Thyroid gland (tissue), 4 donors: ENCODE results near the gene ORAI2. TPM values are rescaled to one million over a fixed set of nuclear protein-coding genes. Genes with fewer than 3 reads are reported as not detected.
"Not testable (repeated sequence)": the region's sequence is repeated elsewhere in the genome, so short reads cannot be mapped to it uniquely, and the experiment has no call there.

Source experiments
- DNase-seq, 2 donors: peaks; one replicate each; pipeline ENCODE4 v3.0.0-alpha.2; 2019
- H3K27ac ChIP-seq, 3 donors: fragments of 200-600 bp; sonication (generic); 1 replicate in 2 of 3; 2 replicates in 1 of 3; pipeline ENCODE4 v1.5.1; 2016 to 2019; ENCODE audit warnings: mild to moderate bottlenecking in 1 of 3, moderate library complexity in 1 of 3
- H3K27me3 ChIP-seq: fragments of 200-600 bp; sonication (generic); one replicate; pipeline ENCODE4 v1.5.1; 2019
- H3K36me3 ChIP-seq, 2 donors: fragments of 200-600 bp; sonication (generic); one replicate each; pipeline ENCODE4 v1.5.1; 2016 to 2019
- H3K4me1 ChIP-seq, 2 donors: fragments of 200-600 bp; sonication (generic); one replicate each; pipeline ENCODE4 v1.5.1; 2017 to 2019
- H3K4me3 ChIP-seq, 3 donors: fragments of 200-600 bp; sonication (generic); replicated peaks in 1 of 3; 1 replicate in 2 of 3; 2 replicates in 1 of 3; pipeline ENCODE4 v1.5.1; 2016; ENCODE audit warnings: mild to moderate bottlenecking in 1 of 3
- H3K9me3 ChIP-seq: fragments of 200-600 bp; sonication (generic); one replicate; pipeline ENCODE4 v1.5.1; 2017
- CTCF ChIP-seq, 6 experiments: fragments of 200-600 bp in 3 of 6; fragments of 450-650 bp in 3 of 6; sonication (generic) in 3 of 6; IDR thresholded peaks; one replicate each; pipeline ENCODE4 v1.5.1; 2016 to 2019; ENCODE audit warnings: antibody characterized with exemption in 6 of 6, mild to moderate bottlenecking in 2 of 6, inconsistent platforms in 1 of 6, moderate library complexity in 1 of 6
- POLR2A ChIP-seq, 2 donors: fragments of 450-650 bp; IDR thresholded peaks; one replicate each; pipeline ENCODE4 v1.6.1; 2017; ENCODE audit warnings: antibody characterized with exemption in 2 of 2, mild to moderate bottlenecking in 2 of 2, moderate library complexity in 1 of 2
- WGBS, 2 donors: methylation state at CpG; one replicate each; pipeline ENCODE4 v1.1.5; 2017; 5-methylcytosine and 5-hydroxymethylcytosine counted together
- intact Hi-C: fragments of 100-400 bp; cut with DNase I; formaldehyde crosslinking; loops from one replicate; pipeline ENCODE4 v1.15.1; 2023
- total RNA-seq, 4 donors: library from RNA; depleted of rRNA; stranded (reverse); fragments of >200 nt; gene quantifications; one replicate each; pipeline ENCODE4 v1.2.3, GENCODE V29; 2016

ORAI2 gene
- total RNA-seq, 4 donors from 2014 or later, result 41.8 to 133 (median 81.4) TPM

- intact Hi-C loops, result no loop called here
- no peak for DNase-seq
- H3K9me3 ChIP-seq, result no peaks in the 10 kb centered on the region
- WGBS, 2 donors, result 90 to 93% methylated on average over 6 of the region's 6 CpGs
- TF ChIP-seq CTCF (IDR thresholded peaks at IDR 0.05) (no peak), POLR2A (IDR thresholded peaks at IDR 0.05) (no peak)
- no peak overlapping the region for H3K4me3 ChIP-seq
- H3K4me1 ChIP-seq, result peaks cover 0 to 3% of the 10 kb centered on the region in 2 donors
- H3K27me3 ChIP-seq, result no peaks in the 10 kb centered on the region
- H3K27ac ChIP-seq, result no peak overlapping the region
- H3K36me3 ChIP-seq, result peaks cover 45 to 62% of the 10 kb centered on the region in 2 donors
Measured at GRCh38 chr7:102407910-102408309, 25.5 kb upstream of the ORAI2 start.

GRCh38 chr7:102408530-102408929 lies 24.8 kb upstream of the ORAI2 start:
- 94 to 98% methylated on average over 6 of the region's 6 CpGs for WGBS, 2 donors
- DNase-seq, H3K4me3 ChIP-seq, H3K27me3 ChIP-seq, H3K27ac ChIP-seq, H3K4me1 ChIP-seq, H3K9me3 ChIP-seq, intact Hi-C loops: not testable (repeated sequence)
- H3K36me3 ChIP-seq, result peaks cover 41 to 59% of the 10 kb centered on the region in 2 donors

GRCh38 chr7:102409340-102409739 lies 24.0 kb upstream of the ORAI2 start:
- WGBS, 2 donors, result 92 to 100% methylated on average over 4 of the region's 4 CpGs
- Histone ChIP-seq H3K27me3 (no peaks in the 10 kb centered on the region), H3K4me1 (peaks cover 0 to 4% of the 10 kb centered on the region in 2 donors), H3K9me3 (no peaks in the 10 kb centered on the region), H3K4me3 (no peak overlapping the region), H3K27ac (no peak overlapping the region), H3K36me3 (peaks cover 43 to 53% of the 10 kb centered on the region in 2 donors)
- no peak for DNase-seq
- TF ChIP-seq POLR2A (IDR thresholded peaks at IDR 0.05) (no peak), CTCF (IDR thresholded peaks at IDR 0.05) (no peak)
- intact Hi-C loops, result no loop called here

GRCh38 chr7:102410123-102410522 lies 23.3 kb upstream of the ORAI2 start:
- Histone ChIP-seq H3K4me3 (no peak overlapping the region), H3K27me3 (no peaks in the 10 kb centered on the region), H3K4me1 (peaks cover 0 to 4% of the 10 kb centered on the region in 2 donors), H3K27ac (no peak overlapping the region), H3K9me3 (no peaks in the 10 kb centered on the region), H3K36me3 (peaks cover 40 to 52% of the 10 kb centered on the region in 2 donors)
- 78 to 88% methylated on average over 6 of the region's 6 CpGs for WGBS, 2 donors
- intact Hi-C loops, result no loop called here
- no peak for DNase-seq
- TF ChIP-seq CTCF (IDR thresholded peaks at IDR 0.05), result no peak
- TF ChIP-seq POLR2A (IDR thresholded peaks at IDR 0.05), result no peak

GRCh38 chr7:102410918-102411317 lies 22.5 kb upstream of the ORAI2 start:
- Histone ChIP-seq H3K4me3 (no peak overlapping the region), H3K27me3 (no peaks in the 10 kb centered on the region), H3K4me1 (peaks cover 0 to 7% of the 10 kb centered on the region in 2 donors), H3K9me3 (no peaks in the 10 kb centered on the region), H3K27ac (no peak overlapping the region), H3K36me3 (peaks cover 32 to 46% of the 10 kb centered on the region in 2 donors)
- WGBS, 2 donors, result 97% methylated on average over 5 of the region's 5 CpGs
- intact Hi-C loops, result no loop called here
- no peak for DNase-seq
- TF ChIP-seq CTCF (IDR thresholded peaks at IDR 0.05) (no peak), POLR2A (IDR thresholded peaks at IDR 0.05) (no peak)

GRCh38 chr7:102412548-102412947 lies 20.8 kb upstream of the ORAI2 start:
- DNase-seq, result peak; percentile 60 to 68
- H3K4me1 ChIP-seq, result peaks cover 0 to 7% of the 10 kb centered on the region in 2 donors
- peaks cover 23 to 30% of the 10 kb centered on the region in 2 donors for H3K36me3 ChIP-seq
- no peaks in the 10 kb centered on the region for H3K27me3 ChIP-seq
- no peaks in the 10 kb centered on the region for H3K9me3 ChIP-seq
- no peak overlapping the region for H3K27ac ChIP-seq
- intact Hi-C loops, result no loop called here
- H3K4me3 ChIP-seq, result no peak overlapping the region
- TF ChIP-seq POLR2A (IDR thresholded peaks at IDR 0.05), result no peak
- TF ChIP-seq CTCF (IDR thresholded peaks at IDR 0.05), result peak in 5 of 6 experiments; percentile 17 to 49 (median 44)
- 62 to 70% methylated on average over 6 of the region's 6 CpGs for WGBS, 2 donors
